ENCODE results near the gene WFDC10B.
"Not testable (repeated sequence)": the region's sequence is repeated elsewhere in the genome, so short reads cannot be mapped to it uniquely, and the experiment has no call there.

Gene WFDC10B
- total RNA-seq = 0 to 0.36 (median 0) reads per million in 4 experiments

GRCh38 chr20:45704969-45705637 is at the start of gene WFDC10B:
Gene WFDC10B (minus strand): TSS chr20:45705019. CDS start chr20:45685992, 19,027 bp downstream.
- DNase-seq = no peak

GRCh38 chr20:45752746-45753145 is 47.9 kb upstream of the WFDC10B start:
- no peak for DNase-seq

- DNase-seq = no peak
These were observed 46.9 kb upstream of the WFDC10B start for GRCh38 chr20:45751721-45752120.

DNA sequence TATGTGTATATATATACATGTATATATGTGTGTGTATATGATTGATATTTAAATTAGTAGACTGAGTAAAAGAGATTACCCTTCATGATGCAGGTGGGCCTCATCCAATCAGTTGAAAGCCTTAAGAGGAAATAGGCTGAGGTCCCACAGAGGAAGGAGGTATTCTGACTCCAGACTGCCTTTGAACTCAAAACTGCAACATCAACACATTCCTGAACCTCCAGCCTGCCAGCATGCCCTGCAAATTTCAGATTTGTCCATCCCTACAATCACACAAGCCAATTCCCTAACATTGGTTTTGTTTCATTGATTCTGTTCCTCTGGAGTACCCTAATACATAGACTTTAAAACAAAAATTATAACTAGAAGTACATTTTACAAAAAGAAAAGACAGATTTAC is 40.2 kb upstream of the WFDC10B start:
- DNase-seq = no peak

- DNase-seq = no peak
These were observed 37.8 kb upstream of the WFDC10B start for GRCh38 chr20:45742596-45742995.

GRCh38 chr20:45735988-45736387 is 31.2 kb upstream of the WFDC10B start:
- no peak for DNase-seq

- no peak for DNase-seq
These were observed 30.7 kb upstream of the WFDC10B start for GRCh38 chr20:45735552-45735951.

GRCh38 chr20:45732199-45732598 is 27.4 kb upstream of the WFDC10B start:
- DNase-seq = no peak

- DNase-seq = no peak
These were observed 22.2 kb upstream of the WFDC10B start for GRCh38 chr20:45727044-45727443.

GRCh38 chr20:45725134-45725533 is 20.3 kb upstream of the WFDC10B start:
- no peak for DNase-seq

DNA sequence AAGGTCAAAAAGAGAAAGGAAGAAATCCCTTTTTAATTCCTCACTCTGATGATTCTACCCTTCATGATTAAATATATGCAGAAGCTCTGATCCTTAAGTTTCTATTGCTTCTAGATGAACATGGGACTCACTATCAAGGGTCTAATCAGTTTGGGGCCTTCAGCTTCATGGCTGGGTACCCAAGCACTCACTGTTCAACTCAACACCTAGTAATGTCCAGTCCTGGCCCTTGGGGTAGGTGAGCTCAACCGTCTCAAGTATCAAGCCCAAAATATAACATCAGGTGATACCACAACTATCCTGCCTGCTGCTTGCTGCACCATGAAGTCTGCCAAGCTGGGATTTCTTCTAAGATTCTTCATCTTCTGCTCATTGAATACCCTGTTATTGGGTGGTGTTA is 17.2 kb upstream of the WFDC10B start, which contains the start of gene SPINT4:
SPINT4 (plus strand) TSS at position 301 of the 400 bp plus-strand sequence; CDS start at position 322, 21 bp downstream.
- DNase-seq = no peak

DNA sequence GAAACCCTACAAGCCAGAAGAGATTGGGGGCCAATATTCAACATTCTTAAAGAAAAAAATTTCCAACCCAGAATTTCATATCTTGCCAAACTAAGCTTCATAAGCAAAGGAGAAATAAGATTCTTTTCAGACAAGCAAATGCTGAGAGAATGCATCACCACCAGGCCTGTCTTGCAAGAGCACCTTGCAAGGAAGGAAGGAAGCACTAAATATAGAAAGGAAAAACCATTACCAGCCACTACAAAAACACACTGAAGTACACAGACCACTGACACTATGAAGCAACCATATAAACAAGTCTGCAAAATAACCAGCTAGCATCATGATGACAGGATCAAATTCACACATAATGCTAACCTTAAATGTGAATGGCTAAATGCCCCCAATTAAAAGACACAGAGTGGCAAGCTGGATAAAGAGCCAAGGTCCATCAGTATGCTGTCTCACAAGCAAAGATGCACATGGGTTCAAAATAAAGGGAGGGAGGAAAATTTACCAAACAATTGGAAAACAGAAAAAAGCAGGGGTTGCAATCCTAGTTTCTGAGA is 11.4 kb upstream of the WFDC10B start:
- DNase-seq = not testable (repeated sequence)

DNA sequence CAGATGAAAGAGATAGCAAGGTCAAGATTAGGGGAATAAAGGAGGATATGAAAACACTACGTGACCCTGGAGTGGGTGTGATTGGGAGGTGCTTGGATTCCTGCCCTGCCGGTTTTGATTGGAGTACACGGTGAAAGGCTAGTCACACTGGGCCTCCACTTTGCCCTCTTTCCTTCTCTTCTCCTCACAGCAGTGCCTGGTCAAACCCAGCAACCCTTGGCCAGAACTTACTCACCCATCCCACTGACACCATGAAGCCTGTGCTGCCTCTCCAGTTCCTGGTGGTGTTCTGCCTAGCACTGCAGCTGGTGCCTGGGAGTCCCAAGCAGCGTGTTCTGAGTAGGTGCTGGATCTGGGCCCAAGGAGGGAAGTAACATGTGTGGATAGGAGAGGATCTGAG is 2.9 kb downstream of the WFDC10B start, which contains the start of gene WFDC13:
WFDC13 (plus strand) TSS at position 166 of the 400 bp plus-strand sequence; CDS start at position 252, 86 bp downstream.
- DNase-seq = no peak

DNA sequence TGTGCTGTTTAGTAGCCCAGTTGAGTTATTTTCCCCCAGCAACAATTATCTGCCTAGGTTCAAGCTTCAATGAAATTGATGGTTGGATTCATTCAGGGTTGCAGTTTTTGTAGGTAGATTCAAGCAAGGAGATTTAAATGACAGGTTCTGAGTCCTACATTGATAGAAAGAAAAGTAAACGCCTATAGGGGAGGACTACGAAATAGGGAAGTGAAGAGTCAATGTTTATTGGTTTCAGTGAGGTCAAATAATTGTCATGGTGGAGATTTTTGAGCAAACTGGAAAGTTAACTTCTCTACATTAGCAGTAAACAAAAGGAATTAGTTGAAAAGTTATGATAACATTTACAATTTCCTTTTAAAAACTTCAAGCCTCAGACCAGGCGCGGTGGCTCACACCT is 3.7 kb downstream of the WFDC10B start:
- DNase-seq = no peak

GRCh38 chr20:45695496-45695895 is 9.3 kb downstream of the WFDC10B start:
- DNase-seq = no peak

- not testable (repeated sequence) for DNase-seq
These were observed 11.5 kb downstream of the WFDC10B start for GRCh38 chr20:45693346-45693745.

DNA sequence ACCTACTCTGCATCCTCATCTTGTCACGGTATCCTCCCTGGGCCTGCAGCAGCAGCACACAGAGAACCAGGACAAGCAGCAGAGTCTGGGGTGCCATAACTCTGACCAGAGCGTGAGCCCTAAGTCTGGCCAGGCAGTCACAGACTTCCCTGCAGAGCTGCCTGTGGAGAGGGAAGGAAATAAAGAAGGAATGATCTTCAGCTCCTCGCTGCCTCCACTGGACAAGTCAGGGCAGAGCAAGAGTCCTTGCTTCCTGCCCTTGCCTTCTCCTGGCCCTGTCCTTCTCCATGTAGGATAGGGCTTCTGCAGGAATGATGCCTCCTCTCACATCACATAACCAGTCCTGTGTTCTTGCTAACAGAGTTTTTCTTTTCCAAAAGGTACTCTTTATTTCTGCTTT is 18.9 kb downstream of the WFDC10B start:
- no peak for DNase-seq

GRCh38 chr20:45679650-45680049 is 25.2 kb downstream of the WFDC10B start:
- no peak for DNase-seq

DNA sequence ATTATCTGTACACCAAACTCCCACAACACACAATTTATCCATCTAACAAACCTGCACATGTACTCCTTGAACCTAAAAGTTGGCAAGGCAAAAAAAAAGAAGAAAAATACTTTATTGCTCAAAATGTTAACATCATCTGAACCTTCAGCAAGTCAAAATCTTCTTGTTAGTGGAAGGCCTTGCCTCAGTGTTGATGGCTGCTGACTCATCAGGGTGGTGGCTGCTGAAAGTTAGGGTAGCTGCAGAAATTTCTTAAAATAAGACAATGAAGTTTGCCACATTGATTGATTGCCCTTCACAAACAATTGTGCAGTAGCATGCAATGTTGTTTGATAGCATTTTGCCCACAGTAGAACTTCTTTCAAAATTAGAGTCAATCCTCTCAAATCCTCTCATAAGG is 32.1 kb downstream of the WFDC10B start:
- DNase-seq = no peak

GRCh38 chr20:45670139-45670538 is 34.7 kb downstream of the WFDC10B start, which contains the start of gene WFDC11:
Gene WFDC11 (minus strand): TSS chr20:45670239. CDS start chr20:45650600, 19,639 bp downstream.
- DNase-seq = no peak

GRCh38 chr20:45657038-45657437 is 47.8 kb downstream of the WFDC10B start:
- DNase-seq = not testable (repeated sequence)

DNA sequence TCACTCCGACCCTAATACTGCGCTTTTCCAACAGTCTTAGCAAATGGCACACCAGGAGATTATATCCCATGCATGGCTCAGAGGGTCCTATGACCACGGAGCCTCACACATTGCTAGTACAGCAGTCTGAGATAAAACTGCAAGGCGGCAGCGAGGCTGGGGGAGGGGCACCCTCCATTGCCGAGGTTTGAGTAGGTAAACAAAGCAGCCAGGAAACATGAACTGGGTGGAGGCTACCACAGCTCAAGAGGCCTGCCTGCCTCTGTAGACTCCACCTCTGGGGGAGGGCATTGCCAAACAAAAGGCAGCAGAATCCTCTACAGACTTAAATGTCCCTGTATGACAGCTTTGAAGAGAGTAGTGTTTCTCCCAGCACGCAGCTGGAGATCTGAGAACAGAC is 53.1 kb downstream of the WFDC10B start:
- not testable (repeated sequence) for DNase-seq

- no peak for DNase-seq
These were observed 55.4 kb downstream of the WFDC10B start for GRCh38 chr20:45649312-45649863.

- DNase-seq = no peak
These were observed 57.3 kb downstream of the WFDC10B start for GRCh38 chr20:45647441-45648050.

All from effector CD8-positive, alpha-beta T cell (primary cell).